Measurements from ENCODE around the gene ANKS3.

The ANKS3 gene

GRCh38 chr16:4694642-4695451, 39.2 kb downstream of the ANKS3 start:
- no peak for DNase-seq

DNA sequence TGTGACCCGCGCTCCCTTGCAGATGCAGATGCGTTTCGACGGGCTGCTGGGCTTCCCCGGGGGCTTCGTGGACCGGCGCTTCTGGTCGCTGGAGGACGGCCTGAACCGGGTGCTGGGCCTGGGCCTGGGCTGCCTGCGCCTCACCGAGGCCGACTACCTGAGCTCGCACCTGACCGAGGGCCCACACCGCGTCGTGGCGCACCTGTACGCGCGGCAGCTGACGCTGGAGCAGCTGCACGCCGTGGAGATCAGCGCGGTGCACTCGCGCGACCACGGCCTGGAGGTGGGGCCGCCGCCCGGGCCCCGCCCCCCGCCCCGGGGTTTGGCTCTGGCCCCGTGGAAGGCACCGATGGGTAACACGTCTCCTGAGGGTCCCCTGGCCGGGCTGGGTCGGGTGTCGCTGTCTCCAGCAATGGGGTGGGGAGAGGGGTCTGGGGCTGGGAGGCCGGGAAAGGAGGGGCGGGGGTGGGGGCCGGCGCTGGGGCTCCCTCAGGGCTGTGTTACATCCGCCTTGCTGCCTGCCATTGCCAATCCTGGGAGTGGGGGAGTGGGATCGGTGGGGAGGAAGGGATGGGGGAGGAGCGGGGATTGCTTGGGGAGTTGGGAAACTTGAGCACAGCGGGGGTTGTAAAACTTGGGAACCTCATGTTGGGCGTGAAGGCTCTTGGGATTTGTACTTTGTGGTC, 40.0 kb downstream of the ANKS3 start:
- DNase-seq = no peak

- DNase-seq = peak; percentile 86
Measured at GRCh38 chr16:4693296-4693955, 40.6 kb downstream of the ANKS3 start, which contains the start of gene NUDT16L1. Gene NUDT16L1, plus strand, starts transcription at chr16:4693562. Its CDS starts 165 bp downstream, at chr16:4693727.

DNA sequence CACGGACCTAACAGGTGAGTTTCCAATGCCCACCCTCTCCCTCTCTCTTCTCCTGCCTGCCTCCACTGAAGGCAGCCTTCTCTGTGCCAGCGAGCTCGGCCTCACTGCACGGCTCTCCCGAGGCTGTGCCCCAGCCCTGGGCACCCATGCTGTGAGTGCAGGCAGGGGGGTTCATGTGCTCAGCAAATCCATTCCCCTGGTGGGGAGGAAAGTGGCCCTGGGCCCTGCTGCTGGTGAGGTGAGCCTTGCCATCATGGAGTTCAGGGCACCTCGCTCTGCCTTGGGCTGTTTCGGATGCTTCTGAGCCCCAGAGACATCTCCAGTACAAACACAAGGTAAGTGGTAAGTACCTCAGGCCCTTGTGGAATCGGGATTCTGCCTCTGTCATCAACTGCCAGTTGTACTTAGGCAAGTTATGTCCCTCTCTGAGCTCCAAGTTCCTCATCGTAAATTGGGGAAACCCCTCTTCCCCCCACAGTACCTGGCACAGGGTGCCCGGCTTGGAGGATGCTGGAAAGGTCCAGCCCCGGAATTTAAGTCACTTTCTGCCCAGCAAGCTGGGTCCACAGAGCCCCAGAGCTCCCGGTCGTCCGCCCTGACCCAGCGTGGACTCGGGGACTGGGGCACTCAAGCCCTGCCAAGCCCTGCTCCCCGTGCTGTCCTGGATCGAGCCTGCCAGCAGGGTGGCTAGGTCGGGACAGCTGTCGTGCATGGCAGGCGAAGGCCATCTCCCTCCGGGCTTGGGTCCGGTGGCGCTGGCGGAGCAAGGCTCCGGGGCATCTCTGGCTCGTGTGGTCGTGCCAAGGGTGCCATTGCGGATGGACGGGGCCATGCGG, 41.4 kb downstream of the ANKS3 start:
- DNase-seq = no peak

DNA sequence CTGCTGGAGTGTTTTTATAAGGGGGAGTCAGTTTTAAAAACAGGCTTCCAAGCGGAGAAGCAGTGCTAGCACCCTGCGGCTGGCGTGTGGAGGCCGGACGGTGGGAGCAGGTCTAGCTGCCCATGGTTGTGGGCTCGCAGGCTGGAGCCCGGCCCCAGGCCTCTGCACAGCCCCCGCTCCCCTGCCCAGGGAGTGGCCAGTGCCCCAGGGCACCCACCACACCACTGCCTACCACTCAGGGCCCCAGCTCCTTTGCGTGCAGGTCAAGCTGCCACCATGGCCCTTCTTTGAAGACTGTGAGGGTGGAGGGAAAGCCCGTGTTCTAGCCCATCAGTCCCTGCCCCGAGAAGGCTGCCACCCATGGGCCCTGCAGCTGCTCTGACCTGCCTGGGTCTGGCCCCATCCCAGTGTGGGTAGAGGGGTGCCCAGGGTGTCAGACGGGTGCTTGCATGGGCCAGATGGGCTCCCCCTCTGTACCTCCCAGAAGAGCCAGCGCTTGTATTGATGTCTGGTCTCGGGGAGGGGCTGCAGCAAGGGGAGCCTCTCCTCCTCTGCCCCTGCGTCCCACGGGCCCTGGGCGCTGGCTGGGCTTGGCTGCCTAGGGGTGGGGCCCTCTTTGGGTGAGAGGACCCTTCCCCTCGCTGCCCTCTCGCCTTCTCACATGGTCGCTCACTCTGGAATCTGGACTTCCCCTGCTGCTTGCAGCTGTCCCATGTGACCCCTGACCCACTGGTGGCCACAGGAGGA, 42.2 kb downstream of the ANKS3 start:
- no peak for DNase-seq

DNA sequence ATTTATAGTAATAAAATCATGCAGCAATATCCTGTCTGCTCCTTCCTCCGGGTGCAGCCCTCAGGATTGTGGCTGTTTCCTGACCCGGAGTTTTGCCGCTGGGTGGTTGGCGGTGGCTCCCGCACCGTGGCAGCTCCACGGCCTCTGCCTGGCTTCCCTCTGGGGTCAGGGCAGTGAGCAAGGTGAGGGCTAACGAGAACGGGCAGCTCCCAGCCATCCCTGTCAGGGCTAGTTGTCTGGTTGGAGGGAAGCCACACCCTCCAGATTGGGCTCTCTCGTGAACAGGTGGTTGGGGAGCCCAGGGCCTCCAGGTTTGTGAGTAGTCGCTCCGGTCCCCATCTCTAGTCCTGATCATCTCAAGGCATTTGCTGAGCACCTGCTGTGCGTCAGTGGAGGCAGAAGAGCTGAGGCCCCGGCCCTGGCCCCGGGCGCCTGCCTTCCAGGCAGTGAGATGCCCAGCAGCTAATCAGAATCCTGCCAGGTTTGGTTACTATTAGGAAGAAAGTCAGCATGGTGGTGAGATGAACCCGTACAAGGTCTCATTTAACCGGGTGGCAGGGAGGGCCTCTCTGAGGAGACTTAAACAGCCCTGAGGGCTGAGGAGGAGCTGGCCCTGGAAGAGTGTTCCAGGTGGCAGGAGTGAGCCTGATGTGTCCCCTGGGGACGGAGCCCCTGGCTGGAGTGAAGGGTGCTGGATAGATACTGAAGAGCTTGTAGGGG, 43.0 kb downstream of the ANKS3 start:
- DNase-seq = no peak

- DNase-seq = no peak
Measured at GRCh38 chr16:4689864-4690704, 44.0 kb downstream of the ANKS3 start.

DNA sequence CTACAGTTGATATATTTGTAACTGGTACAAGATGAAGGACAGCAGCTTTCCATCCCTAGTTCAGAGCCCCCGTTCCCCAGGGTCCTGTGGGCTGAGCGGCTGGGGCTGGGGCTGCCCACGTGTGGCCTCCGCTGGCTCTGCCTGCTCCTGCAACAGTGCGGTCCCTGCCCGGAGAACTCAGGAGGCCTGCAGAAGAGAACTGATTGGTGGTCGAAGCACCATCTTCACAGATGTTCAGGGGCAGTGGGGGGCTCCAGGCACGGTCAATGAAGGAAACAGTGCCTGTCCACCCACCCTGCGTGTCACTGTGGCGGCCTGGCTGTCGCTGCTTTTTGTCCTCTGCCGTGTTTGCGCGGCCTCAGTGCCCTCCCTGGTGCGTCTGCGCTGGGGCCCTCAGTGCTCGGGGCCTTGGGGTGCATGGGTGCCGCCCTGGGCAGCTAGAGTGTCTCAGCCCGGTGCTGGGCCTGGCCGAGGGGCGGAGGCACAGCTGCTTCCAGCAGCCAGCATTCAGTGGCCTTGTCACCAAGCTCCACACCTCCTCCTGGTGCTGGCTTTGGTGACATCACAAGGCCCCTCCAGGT, 44.9 kb downstream of the ANKS3 start:
- no peak for DNase-seq

DNA sequence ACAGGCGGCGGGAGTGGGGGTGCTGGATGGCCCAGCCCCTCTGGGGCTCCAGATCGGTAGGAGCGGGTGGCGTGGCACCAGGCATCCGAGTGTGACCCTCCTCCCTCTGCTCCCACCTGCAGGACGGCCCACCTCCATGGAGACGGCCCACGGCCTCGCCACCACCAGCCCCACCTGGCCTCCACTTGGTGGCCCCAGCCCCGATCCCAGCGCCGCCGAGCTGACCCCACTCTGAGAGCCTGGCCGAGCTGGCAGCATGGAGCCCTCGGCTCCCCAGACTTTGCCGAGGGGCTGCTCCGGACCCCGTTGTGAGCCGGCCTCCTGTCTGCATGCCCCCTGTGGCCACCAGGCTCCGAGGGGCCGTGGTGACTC, 45.4 kb downstream of the ANKS3 start:
- DNase-seq = no peak

- DNase-seq = no peak
Measured at GRCh38 chr16:4687946-4688673, 46.0 kb downstream of the ANKS3 start.

DNA sequence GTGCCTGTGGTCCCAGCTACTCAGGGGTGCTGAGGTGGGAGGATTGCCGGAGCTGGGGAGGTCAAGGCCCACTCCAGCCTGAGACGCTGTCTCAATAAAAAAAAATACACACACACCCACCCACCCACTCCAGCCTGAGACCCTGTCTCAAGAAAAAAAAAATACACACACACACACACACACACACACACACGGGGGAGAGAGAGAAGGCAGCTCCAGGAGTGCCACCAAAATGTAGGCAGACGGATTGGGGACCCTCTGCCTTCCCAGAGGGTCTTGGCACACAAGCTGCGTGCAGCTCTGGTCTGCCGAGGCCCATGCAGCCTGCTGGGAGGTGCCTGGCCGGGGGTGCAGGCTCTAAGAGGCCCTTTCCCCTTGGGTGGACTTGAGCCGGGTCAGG, 46.7 kb downstream of the ANKS3 start:
- no peak for DNase-seq

DNA sequence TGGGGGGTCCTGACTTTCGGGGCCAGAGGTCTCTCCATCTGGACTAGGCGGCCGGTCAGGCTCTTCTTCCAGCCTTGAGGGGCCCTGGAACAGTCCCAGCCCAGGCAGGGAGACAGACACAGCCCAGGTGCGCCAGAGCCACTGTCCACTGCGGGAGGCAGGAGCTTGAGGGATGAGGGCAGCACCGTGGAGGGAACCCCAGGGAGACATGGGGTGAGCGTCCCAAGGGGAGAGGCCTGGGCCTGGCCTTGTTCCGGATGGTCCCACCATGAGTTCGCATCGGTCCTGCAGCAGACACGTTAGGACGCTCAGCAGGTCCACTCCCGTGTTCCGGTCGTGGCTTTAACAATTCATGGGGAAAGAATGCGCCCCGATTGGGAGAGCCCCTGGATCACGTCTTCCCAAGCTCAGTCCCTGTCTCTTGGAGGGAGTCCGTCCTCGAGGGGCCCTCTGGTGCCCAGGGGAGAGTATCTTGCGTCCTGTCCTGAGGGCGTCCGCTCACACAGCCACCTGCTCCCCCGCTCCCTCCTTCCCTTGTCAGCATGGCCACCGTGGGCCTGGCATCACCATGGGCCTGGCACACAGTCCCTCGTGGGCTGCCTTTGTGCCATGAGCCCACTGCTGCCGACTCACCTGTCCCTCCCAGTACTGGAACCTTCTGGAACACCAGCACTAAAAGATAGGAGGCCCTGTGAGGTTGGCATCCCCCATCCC, 47.4 kb downstream of the ANKS3 start:
- DNase-seq = no peak

DNA sequence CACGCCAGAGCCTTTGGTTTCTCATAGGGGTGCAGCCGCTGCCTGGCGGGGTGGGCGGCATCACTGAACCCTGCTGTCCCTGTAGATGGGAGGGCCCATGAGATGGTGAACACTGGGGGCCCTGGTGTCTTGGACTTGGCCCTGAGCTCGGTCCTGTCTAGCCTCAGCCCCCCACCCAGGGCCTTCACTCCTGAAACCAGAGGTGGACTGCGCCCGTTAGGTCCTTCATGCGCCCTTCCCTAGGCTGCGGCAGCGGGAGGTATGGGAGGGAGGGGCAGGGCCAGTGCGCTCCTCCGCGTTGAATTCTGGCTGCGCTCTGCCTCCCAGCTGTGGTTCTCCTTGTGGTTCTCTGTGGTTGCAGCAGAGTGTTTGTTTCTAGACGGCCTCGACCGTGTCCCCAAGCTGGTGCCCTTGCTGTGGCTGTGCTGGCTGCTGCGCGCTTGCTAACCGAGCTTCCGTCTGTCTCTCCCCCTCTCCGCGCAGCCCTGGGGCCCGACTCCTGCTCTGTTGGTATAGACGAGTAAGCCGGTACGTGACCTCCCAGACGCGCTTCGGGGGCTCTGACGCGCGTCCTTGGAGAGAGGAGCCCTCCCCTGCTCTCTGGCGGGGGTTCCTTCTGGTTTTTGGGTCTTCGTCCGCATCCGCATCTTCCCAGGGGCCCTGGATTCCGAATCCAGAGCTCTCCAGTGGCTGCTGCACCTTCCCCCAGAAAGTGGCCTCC, 48.1 kb downstream of the ANKS3 start:
- DNase-seq = no peak

- DNase-seq = no peak
Measured at GRCh38 chr16:4685292-4685691, 48.8 kb downstream of the ANKS3 start.

DNA sequence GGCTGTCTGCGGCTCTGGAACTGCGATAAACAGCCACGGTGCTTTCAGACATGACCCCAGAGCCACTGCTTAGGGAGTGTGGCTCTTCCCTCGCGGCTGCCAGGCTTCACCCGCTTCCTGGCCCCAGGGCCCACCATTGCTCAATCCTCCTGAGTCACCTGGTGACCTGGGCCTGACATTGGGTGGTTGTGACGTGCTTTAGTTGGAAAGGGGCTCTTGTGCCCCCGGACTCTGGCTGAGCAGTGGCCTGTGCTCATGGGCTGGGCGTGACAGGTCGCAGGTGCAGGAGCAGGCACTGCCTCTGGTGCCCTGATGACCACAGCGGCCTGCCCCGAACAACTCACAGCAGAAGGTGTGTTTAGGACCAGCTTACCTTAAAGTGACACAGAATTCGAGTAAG, 49.3 kb downstream of the ANKS3 start:
- no peak for DNase-seq

DNA sequence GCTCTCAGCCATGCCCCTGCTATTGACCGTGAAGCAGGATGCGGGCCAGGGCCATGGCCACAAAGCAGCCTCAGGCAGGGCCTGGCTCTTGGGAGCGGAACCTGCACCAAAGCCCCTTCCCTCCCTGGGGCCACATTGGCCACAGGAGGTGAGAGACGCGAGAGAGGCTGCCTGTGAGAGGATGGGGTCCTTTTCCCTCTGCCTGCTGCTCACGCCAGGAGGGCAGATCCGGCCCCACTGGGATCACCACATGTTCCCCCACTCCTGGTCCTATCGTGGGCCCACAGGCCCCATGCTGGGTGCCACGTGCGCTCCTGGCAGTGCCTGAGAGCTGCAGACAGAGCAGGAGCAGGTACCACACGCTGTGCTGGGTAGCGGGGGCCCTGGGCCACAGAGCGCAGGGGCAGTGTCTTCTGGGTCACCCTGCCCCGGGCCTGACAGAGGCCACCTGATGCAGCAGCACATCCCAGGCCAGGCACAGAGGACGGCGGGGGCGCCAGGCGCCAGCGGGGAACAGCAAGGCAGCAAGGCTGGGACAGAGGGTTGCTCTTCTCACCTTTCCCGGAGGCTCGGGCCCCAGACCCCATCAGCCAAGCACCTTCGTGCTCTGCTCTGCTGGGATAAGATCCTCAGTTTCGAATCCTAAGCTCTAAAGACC, 49.9 kb downstream of the ANKS3 start:
- no peak for DNase-seq

DNA sequence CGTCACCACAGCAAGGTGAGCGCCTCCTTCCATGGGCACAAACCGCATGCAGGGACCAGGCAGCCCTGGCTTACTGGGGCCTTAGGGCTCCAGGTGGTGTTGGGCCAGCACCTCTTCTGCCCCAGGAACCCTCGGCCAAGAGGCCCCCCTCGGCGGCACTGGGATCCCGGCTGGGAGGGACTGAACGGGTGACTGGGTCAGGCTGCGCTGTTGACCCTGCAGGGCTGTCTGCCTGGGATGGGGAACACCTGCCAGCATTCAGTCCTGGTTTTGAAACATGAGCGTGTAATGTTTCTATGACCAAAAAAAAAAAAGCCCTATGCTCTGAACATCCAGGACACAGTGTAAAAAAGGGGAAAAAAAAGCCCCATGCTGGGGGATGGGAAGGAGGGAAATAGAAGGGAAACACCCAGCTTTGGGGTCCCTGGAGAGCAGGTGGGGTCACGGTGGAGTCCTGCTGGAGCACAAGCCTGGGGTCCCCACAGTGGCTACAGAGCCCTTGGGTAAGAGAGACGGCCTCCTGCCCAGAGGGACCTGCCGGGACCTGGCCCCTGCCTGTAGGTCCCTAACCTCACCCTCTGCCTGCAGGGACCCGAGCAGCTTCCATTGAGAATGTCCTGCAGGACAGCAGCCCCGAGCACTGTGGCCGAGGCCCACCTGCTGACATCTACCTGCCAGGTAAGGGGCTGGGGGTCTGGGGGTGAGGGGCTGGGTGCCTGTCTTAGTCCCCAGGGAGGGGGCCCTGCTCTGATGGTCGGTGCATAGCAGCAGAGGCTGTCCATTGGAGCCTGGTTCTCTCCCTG, 50.6 kb downstream of the ANKS3 start:
- DNase-seq = no peak
